Measurements from ENCODE around the gene METTL25B.
A peak's percentile ranks its signal among the peaks of the same experiment; 100 is the strongest.

METTL25B gene

GRCh38 chr1:156700736-156701531 lies 27.3 kb upstream of the METTL25B start:
- DNase-seq (ENCODE audit: low read depth), result no peak

DNA sequence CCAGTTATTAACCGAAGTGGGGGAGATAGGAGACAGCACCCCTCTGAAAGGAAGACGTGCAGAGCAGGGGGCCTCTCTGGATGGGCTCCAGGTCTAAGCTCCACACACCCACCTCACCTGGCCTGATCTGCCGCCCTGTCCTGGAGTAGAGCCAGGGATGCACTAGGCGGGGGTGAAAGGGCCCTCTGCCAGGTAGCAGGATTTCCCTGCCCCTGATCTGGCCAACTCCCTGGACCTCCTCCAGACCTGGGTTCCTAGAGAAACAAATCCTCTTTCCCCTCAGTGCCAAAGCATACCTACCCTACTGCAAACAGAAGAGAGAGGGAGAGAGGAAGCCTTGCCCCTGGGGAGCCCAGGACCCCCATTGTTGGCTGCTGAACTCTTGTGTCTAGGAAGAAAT lies 24.9 kb upstream of the METTL25B start:
- DNase-seq (ENCODE audit: low read depth), result no peak

DNA sequence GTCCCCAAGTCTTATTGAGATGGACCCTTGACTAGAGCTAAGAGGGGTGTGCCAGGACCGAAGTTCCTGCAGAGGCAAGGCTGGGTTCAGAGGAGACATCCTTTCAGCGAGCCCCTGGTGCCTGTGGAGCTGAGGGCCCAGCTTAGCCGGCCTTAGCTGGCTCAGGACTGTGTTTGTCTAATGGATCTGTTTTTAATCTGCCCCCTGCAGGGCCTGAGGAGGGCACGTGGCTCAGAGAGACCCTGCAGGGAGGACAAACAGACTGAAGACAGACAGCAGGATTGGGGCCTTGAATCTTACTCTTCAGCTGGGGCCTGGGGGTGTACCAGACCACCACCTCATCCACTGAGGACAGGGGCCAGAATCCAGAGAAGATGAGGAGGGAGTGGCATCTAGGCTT lies 24.5 kb upstream of the METTL25B start:
- no peak for DNase-seq (ENCODE audit: low read depth)

- no peak for DNase-seq (ENCODE audit: low read depth)
These were observed 24.0 kb upstream of the METTL25B start for GRCh38 chr1:156704166-156704711.

DNA sequence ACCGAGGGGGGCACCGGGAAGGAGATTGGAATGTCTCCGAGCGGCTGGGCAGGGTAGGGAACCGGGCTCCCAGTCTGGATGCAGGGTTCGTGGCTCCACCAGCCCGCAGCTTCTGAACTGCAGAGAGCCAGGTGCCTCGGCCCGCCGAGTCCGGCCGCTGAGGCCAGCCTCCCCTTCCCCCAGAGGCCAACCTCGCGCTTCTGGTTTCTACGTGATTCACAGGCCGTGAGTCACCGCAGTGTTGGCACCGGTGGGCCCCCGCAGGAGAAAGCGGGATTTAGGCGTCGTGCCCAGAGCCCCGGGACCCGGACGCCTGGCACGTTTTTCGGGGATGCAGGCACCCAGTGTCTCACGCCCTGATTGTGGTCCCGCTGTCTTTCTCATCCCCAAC lies 23.3 kb upstream of the METTL25B start:
- DNase-seq (ENCODE audit: low read depth), result peak; percentile 16

- DNase-seq (ENCODE audit: low read depth), result no peak
These were observed 22.9 kb upstream of the METTL25B start, which contains the start of gene CRABP2 for GRCh38 chr1:156705321-156705917. TSS of gene CRABP2 (minus strand) at chr1:156705583. CDS start at chr1:156705446, 137 bp downstream.

DNA sequence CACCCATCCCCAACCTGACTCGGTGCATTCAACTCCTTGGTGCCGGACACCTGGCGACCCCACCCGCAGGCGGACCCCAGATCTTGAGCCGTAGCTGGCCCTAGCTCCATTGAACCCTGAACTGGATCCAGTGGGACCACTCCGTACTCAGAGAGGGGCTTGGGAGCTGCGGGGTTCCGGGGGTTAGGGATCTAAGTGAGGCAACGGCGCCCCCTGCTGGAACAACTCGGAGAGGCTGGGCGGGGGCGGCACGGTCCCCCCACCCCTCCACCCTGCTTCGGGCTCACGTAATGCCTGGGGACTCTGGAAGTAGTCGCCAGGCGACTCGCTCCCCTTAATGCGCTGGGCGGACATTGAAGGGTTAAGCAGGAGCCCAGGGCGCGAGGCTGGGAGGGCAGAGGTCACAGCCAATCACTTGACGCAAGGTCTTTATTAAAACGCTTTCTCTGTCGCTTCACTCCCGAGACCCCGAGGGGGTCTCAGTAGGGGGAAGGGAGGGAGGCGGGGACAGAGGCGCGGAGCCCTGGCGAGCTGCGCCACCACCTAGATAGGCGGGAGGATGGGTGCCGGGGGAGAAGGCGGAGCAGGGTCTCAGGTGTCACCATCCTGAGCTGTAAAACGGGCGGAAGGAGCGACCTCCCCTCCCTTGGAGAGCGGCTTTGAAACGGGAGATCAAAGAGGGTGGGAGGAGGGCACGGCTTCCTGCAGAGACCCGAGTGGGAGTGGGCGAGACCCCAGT lies 22.2 kb upstream of the METTL25B start:
- DNase-seq (ENCODE audit: low read depth), result peak; percentile 55

DNA sequence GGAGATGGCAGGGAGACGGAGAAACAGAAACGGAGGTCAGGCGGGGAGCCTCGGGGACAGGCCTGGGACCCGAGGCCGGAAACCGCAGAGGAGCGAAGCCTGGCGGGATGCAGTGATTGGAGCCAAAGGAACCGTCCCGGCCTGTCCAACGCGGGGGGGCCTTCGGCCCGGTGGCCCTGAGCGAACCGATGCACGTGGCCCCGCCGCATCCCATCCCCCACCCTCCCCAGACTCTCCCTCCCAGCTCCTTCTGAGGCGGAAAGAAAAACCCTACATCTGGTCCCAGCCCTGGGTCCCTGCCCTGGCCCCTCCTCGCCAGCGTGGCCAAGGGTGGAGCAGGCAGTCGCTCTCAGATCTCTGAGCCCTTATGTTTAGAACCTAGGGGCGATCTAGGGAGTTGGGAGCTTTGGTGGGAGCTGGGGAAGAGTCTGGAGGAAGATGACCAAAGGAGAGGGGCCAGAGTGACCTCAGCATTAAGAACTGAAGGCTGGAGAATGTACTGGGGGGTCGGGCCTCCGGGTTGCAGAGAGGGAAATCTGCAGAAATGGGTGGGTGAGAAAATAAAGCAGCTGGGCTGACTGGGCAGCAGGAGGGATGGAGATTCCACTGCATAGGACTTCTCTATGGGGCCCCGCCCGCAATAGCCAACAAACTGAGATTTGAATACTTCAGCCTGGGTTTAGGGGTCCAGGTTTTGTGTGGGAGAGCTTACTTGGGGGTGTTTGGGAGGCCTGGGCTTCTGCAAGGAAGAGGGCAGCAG lies 21.4 kb upstream of the METTL25B start:
- DNase-seq (ENCODE audit: low read depth), result peak; percentile 4

GRCh38 chr1:156707417-156708217 lies 20.7 kb upstream of the METTL25B start:
- DNase-seq (ENCODE audit: low read depth), result no peak

DNA sequence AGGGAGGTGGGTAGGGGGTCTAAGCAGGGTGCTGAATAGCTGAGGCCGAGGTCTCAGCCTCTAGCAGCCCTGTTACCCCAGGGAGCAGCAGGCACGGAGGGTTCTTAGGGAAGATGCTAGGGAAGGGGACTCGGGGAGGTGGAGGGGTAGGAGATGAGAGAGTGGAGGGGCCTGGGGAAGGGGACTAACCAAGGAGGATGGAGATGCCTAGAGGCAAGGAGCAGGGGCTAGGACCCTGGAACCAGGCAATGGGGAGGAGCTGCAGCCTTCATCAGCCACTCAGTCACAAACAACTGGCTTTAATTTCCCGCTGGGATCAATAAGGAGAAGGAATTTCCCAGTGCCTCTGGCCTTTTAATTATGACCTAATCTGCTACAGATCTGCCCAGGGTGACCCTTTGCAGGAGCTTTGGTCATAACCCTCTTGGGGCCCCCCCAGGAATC lies 20.0 kb upstream of the METTL25B start:
- no peak for DNase-seq (ENCODE audit: low read depth)

DNA sequence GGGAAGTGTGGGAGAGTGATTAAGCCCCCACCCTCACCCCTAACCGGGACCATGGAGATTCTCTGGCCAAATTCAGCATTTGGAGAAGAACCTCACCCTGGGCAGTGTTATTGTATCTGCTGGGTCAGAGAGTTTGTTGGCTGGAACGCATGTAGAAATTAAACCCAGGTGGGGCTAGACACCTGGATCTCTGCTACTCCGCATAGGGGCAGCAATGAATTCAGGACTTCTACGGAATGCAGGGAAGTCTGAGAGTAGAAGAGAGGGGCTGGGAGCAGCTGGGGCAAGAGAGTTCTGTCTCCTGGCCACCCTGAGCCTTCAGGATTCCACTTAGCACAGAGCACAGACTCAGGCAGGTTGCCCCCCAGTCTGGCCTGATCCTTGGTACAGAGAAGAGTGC lies 19.2 kb upstream of the METTL25B start:
- DNase-seq (ENCODE audit: low read depth), result no peak

- no peak for DNase-seq (ENCODE audit: low read depth)
These were observed 18.3 kb upstream of the METTL25B start for GRCh38 chr1:156709757-156710489.

DNA sequence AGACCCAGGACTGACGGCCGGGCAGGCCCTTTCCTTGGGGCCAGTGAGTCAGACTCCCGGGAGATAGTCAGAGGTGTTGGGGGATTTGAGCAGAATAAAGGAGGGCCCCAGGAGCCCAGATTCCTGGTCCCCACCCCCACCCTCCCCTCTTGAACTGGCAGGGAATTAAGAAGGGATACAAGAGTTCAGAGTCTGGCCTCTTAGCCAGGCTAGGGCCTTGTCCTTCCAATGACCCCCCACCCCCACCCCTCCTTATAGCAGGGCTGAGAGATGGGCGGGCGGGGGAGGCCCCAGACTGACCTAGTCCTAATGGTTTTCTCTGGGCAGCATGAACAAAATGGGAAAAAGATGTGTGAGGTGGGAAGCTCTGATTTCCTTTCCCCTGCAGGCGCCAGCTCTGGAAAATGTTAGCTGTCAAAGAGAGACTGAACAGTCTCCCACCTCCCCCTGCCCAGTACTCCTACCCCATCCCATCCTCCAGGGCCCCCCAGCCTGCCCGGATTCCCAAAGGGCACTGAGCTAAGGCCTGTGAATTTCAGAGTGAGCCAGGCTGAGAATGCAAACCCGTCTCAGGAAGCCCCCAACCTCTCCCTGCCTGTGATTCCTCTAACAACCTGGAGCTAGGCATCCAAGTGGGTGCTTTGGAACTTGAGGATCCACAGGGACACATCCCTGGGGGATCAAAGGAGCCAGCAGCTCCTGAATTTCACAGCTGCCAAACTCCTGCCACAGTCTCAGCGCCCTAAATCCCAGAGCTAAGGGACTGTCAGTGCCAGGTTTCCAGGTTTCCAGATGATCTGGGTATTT lies 17.1 kb upstream of the METTL25B start:
- no peak for DNase-seq (ENCODE audit: low read depth)

- no peak for DNase-seq (ENCODE audit: low read depth)
These were observed 15.6 kb upstream of the METTL25B start for GRCh38 chr1:156712626-156713025.

DNA sequence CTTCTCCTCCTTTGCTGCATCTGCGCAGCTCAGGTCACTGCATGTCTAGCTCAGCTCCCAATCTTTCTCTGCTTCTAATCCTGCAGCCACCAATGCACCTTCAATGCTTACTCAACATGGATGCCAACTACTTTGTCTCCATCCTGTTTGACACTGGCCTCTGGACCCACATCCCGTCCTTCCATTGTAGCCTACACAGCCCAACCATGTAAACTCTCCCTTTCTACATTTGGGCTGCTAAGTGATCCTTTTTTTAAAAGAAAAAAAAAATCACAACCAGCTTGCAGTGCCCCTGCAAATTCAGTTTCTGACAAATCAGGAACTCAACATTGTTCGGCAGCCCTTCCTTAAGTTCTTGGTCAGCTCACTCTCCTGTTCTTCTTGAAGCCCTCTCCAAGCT lies 13.4 kb upstream of the METTL25B start:
- no peak for DNase-seq (ENCODE audit: low read depth)

- DNase-seq (ENCODE audit: low read depth), result no peak
These were observed 10.9 kb upstream of the METTL25B start for GRCh38 chr1:156717351-156717750.

DNA sequence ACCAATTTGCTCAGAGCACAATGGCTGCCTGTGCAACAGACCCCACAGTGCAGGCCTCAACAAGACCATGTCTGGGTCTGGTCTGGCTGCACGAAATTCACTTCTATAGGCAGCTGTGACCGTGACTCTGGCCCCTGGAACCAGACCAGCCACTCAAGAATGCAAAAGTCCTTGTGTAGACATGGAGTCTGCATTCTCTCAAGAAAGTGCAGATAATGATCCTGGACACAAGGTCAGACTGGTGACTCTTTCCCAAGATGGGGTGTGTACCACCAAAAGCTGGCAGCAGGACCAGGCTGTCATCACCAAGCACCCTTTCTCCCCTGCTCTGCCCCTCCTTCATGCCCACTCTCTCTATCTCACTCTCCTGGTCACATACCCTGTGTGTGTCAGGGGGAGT lies 7.1 kb upstream of the METTL25B start:
- no peak for DNase-seq (ENCODE audit: low read depth)

- DNase-seq (ENCODE audit: low read depth), result no peak
These were observed 6.7 kb upstream of the METTL25B start for GRCh38 chr1:156721535-156721934.

GRCh38 chr1:156725683-156726280 lies 2.5 kb upstream of the METTL25B start:
- peak; percentile 68 for DNase-seq (ENCODE audit: low read depth)
